Endothelial cell of umbilical vein (primary cell): ENCODE results near the gene TYK2. TPM values are rescaled to one million over a fixed set of nuclear protein-coding genes. Genes with fewer than 3 reads are reported as not detected.

Source experiments
- BruUV-seq: library from RNA; stranded (reverse); fragments of 400-500 nt; replicated peaks from 2 replicates; lab custom pipeline; 2021; lab: Mats Ljungman, UMichigan
- CTCF ChIA-PET: fragments of 300-600, 350-600 bp; sonication (Branson Sonifier 250); formaldehyde crosslinking; loops from one replicate; lab custom pipeline; 2021; ENCODE audit warnings: antibody characterized with exemption, inconsistent platforms; lab: Charles Lee
- POLR2A ChIA-PET: fragments of 300-600, 350-600 bp; sonication (Branson Sonifier 250); formaldehyde crosslinking; loops from one replicate; lab custom pipeline; 2021; ENCODE audit warnings: antibody characterized with exemption, inconsistent platforms; lab: Charles Lee
- DNase-seq: peaks from one replicate; pipeline ENCODE4 v3.0.0-alpha.2; 2011; ENCODE audit warnings: low read depth, low spot score
- FAIRE-seq: peaks from 2 replicates; lab custom pipeline; 2011; peaks lifted over from hg19 to GRCh38; lab: Jason Lieb, UNC
- H2AFZ ChIP-seq: 2 replicates; pipeline ENCODE4 v1.6.0; 2012; ENCODE audit warnings: low read depth, low read length, control low read depth, inconsistent platforms
- H3K27ac ChIP-seq: 2 replicates; pipeline ENCODE4 v1.5.1; 2011; ENCODE audit warnings: low read depth, mild to moderate bottlenecking, control low read depth, low read length, moderate library complexity; ENCODE audit not compliant: insufficient read depth
- H3K27me3 ChIP-seq, 2 experiments: 2 replicates each; pipeline versions ENCODE4 v1.6.0 to v1.6.1; 2011; ENCODE audit warnings: low read length in 2 of 2, mixed read lengths in 1 of 2; ENCODE audit not compliant: control insufficient read depth in 2 of 2, insufficient read depth in 2 of 2
- H3K36me3 ChIP-seq, 2 experiments: 2 replicates in 1 of 2; 3 replicates in 1 of 2; pipeline ENCODE4 v1.5.1; 2011; ENCODE audit warnings: low read length in 2 of 2, mild to moderate bottlenecking in 1 of 2, moderate library complexity in 1 of 2; ENCODE audit not compliant: control insufficient read depth in 2 of 2, insufficient read depth in 2 of 2; ENCODE audit errors: extremely low read depth in 1 of 2
- H3K4me1 ChIP-seq: 3 replicates; pipeline ENCODE4 v1.5.1; 2011; ENCODE audit warnings: mild to moderate bottlenecking, low read length; ENCODE audit not compliant: control insufficient read depth, insufficient read depth; ENCODE audit errors: extremely low read depth
- H3K4me2 ChIP-seq: 2 replicates; pipeline ENCODE4 v1.6.1; 2011; ENCODE audit warnings: low read length, control low read depth, mixed read lengths; ENCODE audit not compliant: insufficient read depth
- H3K4me3 ChIP-seq, 3 experiments: fragments of 200-600 bp in 1 of 3; sonication (generic), shearing (Covaris generic) in 1 of 3; replicated peaks in 1 of 3; 2 replicates each; pipeline ENCODE4 v1.5.1; 2011 to 2016; ENCODE audit warnings: control low read depth in 3 of 3, low read length in 3 of 3, mild to moderate bottlenecking in 2 of 3, inconsistent platforms in 1 of 3, low read depth in 1 of 3, moderate library complexity in 1 of 3; ENCODE audit not compliant: insufficient read depth in 1 of 3
- H3K79me2 ChIP-seq: 2 replicates; pipeline ENCODE4 v1.6.0; 2012; ENCODE audit warnings: low read length, inconsistent platforms; ENCODE audit not compliant: control insufficient read depth, insufficient read depth
- H3K9ac ChIP-seq: replicated peaks from 2 replicates; pipeline ENCODE3; 2011; ENCODE audit warnings: low read length, control low read depth; ENCODE audit not compliant: insufficient read depth; ENCODE audit errors: extremely low read depth
- H3K9me1 ChIP-seq: replicated peaks from 3 replicates; pipeline ENCODE4 v1.6.0; 2011; ENCODE audit warnings: mild to moderate bottlenecking, low read length; ENCODE audit not compliant: control insufficient read depth, insufficient read depth; ENCODE audit errors: extremely low read depth
- H3K9me3 ChIP-seq: replicated peaks from 2 replicates; pipeline ENCODE4 v1.5.1; 2012; ENCODE audit warnings: low read length, inconsistent platforms; ENCODE audit not compliant: control insufficient read depth, insufficient read depth
- H4K20me1 ChIP-seq: replicated peaks from 2 replicates; pipeline ENCODE3; 2011; ENCODE audit warnings: mild to moderate bottlenecking, low read length; ENCODE audit not compliant: control insufficient read depth, insufficient read depth; ENCODE audit errors: extremely low read depth
- EZH2 ChIP-seq: IDR thresholded peaks from 2 replicates; pipeline ENCODE4 v1.6.1; 2012; ENCODE audit warnings: borderline replicate concordance, low read depth, mild to moderate bottlenecking, moderate library complexity, low read length, inconsistent platforms; ENCODE audit not compliant: severe bottlenecking
- FOS ChIP-seq: IDR thresholded peaks from 2 replicates; pipeline ENCODE4 v1.6.1; 2011; ENCODE audit warnings: mild to moderate bottlenecking, low read length, moderate library complexity, borderline replicate concordance; ENCODE audit not compliant: insufficient read depth
- GATA2 ChIP-seq: IDR thresholded peaks from 2 replicates; pipeline ENCODE4 v1.7.0; 2011; ENCODE audit warnings: low read depth, mild to moderate bottlenecking, moderate library complexity, mixed read lengths, low read length; ENCODE audit not compliant: insufficient read length, insufficient read depth
- JUN ChIP-seq: IDR thresholded peaks from 2 replicates; pipeline ENCODE4 v1.6.1; 2011; ENCODE audit warnings: borderline replicate concordance, low read depth; ENCODE audit not compliant: insufficient read length, insufficient read depth
- MYC ChIP-seq: IDR thresholded peaks from one replicate; pipeline ENCODE4 v1.6.1; 2011; ENCODE audit warnings: mild to moderate bottlenecking, low read depth, low read length
- POLR2A ChIP-seq: IDR thresholded peaks from 2 replicates; pipeline ENCODE4 v1.6.1; 2012; ENCODE audit warnings: low read depth, mild to moderate bottlenecking, control low read depth, low read length
- POLR2AphosphoS5 ChIP-seq: IDR thresholded peaks from 2 replicates; pipeline ENCODE4 v1.6.1; 2012; ENCODE audit warnings: low read depth, mild to moderate bottlenecking, control low read depth, low read length, moderate library complexity; ENCODE audit not compliant: insufficient read depth
- dilution Hi-C: fragments of 300-500 bp; cut with MboI; formaldehyde crosslinking; loops from one replicate; pipeline ENCODE4 v1.15.0; 2019; ENCODE audit warnings: low sequenced_read_pairs; ENCODE audit not compliant: extremely low pct_ligation_motif_present
- intact Hi-C: fragments of 100-400 bp; cut with micrococcal nuclease; formaldehyde crosslinking; loops from one replicate; pipeline ENCODE4 v1.10.0; 2022
- polyA plus RNA-seq, 4 experiments: library from polyadenylated mRNA; depleted of rRNA in 3 of 4; stranded (reverse) in 3 of 4; unstranded in 1 of 4; fragments of >200 nt; gene quantifications; 2 replicates each; pipeline versions ENCODE4 v1.2.1 to v1.2.3, GENCODE V29; 2011 to 2012; ENCODE audit warnings: missing spikeins in 1 of 4
- total RNA-seq: library from RNA; stranded (reverse); gene quantifications from 2 replicates; pipeline ENCODE4 v1.2.3, GENCODE V29; 2021
- TF ChIP-seq, protein P1 (sequence below), 2 donors: IDR thresholded peaks; 1 replicate in 1 of 2; 2 replicates in 1 of 2; pipeline ENCODE4 v1.5.1; 2011; ENCODE audit warnings: low read length in 2 of 2, mild to moderate bottlenecking in 2 of 2, moderate library complexity in 2 of 2, control low read depth in 1 of 2, inconsistent platforms in 1 of 2, low read depth in 1 of 2; ENCODE audit not compliant: insufficient read depth in 1 of 2; ENCODE audit errors: extremely low read depth in 1 of 2
- TF ChIP-seq, protein P2 (sequence below): IDR thresholded peaks from 2 replicates; pipeline ENCODE4 v1.6.1; 2011; ENCODE audit not compliant: insufficient read depth, insufficient read length

The TYK2 gene
- total and polyA plus RNA-seq, 2 donors (not counting 3 experiments of a cell fraction or from before 2014, with no cell fraction given) = 92.9 to 138 TPM

DNA sequence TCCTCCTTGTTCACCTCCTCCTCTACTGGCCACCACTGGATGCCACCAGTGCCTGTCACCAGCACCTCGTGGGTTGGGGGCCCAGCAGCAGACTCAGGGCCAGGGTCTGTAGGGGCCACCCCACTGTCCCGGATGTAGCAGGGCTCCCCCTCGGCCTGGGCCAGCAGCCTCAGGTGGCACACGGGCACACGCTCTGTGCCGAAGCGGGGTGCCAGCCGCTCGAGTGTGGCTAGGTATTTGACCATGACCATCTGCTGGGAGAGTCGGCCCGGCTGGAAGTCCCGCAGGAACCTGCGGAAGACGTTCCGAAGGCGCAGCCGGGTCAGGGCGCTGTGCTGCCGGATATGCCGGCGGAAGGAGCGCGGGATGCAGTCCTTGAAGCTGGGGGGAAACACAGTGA lies 14.9 kb downstream of the TYK2 start:
- Histone ChIP-seq H3K79me2 (no peaks in the 10 kb centered on the region), H2AFZ (no peak overlapping the region), H3K9me1 (no peaks in the 10 kb centered on the region), H3K9me3 (no peaks in the 10 kb centered on the region), H3K4me2 (no peak overlapping the region), H3K4me1 (no peaks in the 10 kb centered on the region), H3K27ac (no peak overlapping the region), H3K27me3 (no peaks in the 10 kb centered on the region), H3K36me3 (peaks cover 6 to 49% of the 10 kb centered on the region in 2 experiments), H3K9ac (no peak overlapping the region), H4K20me1 (no peaks in the 10 kb centered on the region), H3K4me3 (no peak overlapping the region)
- dilution Hi-C loops = no loop called here
- TF ChIP-seq MYC (no peak), FOS (no peak), EZH2 (no peak), POLR2AphosphoS5 (no peak), POLR2A (no peak), JUN (no peak), GATA2 (no peak)
- TF ChIP-seq, protein P1, sequence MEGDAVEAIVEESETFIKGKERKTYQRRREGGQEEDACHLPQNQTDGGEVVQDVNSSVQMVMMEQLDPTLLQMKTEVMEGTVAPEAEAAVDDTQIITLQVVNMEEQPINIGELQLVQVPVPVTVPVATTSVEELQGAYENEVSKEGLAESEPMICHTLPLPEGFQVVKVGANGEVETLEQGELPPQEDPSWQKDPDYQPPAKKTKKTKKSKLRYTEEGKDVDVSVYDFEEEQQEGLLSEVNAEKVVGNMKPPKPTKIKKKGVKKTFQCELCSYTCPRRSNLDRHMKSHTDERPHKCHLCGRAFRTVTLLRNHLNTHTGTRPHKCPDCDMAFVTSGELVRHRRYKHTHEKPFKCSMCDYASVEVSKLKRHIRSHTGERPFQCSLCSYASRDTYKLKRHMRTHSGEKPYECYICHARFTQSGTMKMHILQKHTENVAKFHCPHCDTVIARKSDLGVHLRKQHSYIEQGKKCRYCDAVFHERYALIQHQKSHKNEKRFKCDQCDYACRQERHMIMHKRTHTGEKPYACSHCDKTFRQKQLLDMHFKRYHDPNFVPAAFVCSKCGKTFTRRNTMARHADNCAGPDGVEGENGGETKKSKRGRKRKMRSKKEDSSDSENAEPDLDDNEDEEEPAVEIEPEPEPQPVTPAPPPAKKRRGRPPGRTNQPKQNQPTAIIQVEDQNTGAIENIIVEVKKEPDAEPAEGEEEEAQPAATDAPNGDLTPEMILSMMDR (IDR thresholded peaks at IDR 0.05; ENCODE audit: extremely low read depth in 1 of 2, insufficient read depth in 1 of 2, low read depth in 1 of 2, low read length in 2 of 2) = no peak
- TF ChIP-seq, protein P2, sequence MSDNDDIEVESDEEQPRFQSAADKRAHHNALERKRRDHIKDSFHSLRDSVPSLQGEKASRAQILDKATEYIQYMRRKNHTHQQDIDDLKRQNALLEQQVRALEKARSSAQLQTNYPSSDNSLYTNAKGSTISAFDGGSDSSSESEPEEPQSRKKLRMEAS = no peak
- DNase-seq (no peak), FAIRE-seq (no peak)
- BruUV-seq = TSS peak; percentile 40
- ChIA-PET POLR2A (no interaction called here), CTCF (no interaction called here)
- intact Hi-C loops = no loop called here
